ENCODE results near the gene MEN1. TPM values are rescaled to one million over a fixed set of nuclear protein-coding genes. Genes with fewer than 3 reads are reported as not detected.

MEN1 gene
- total and polyA plus RNA-seq, 9 of the 15 experiments (the other 6 are each of a cell fraction or from before 2014, with no cell fraction given), result 3.4 to 57.2 (median 19.3) TPM

DNA sequence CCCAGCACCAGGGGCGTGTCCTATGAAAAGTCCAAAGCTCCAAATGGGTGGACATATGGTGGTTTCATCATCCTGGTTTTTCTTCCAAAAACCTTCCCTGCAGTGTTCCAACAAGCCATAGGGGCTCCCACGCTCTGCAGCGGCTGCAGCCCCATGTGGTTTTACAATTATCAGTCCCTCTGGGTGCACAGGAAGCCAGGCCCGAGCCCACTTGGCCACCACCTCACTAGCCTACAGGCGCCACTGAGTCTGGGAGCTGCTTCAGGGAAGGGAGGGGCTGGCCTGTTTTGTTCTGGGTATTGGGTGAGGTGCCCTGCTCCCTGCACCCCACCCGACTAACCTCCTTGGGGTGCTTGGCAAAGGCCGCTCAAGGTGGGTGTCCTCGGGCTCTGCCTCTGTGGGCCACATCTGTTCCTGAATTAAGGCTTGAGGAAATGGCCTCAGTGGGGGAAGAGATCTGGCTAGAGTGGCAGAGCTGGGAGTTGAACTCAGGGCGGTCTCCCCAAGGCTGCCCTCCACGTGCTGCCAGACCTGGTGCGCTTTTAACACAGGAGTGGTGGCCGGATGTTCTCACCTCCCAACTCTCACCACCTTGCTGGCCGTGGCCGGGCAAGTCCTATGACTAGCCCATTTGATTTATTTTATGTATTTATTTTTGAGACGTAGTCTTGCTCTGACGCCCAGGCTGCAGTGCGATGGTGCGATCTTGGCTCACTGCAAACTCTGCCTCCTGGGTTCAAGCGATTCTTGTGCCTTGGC lies 39.4 kb upstream of the MEN1 start (continued):
- TF ChIP-seq, protein P1, sequence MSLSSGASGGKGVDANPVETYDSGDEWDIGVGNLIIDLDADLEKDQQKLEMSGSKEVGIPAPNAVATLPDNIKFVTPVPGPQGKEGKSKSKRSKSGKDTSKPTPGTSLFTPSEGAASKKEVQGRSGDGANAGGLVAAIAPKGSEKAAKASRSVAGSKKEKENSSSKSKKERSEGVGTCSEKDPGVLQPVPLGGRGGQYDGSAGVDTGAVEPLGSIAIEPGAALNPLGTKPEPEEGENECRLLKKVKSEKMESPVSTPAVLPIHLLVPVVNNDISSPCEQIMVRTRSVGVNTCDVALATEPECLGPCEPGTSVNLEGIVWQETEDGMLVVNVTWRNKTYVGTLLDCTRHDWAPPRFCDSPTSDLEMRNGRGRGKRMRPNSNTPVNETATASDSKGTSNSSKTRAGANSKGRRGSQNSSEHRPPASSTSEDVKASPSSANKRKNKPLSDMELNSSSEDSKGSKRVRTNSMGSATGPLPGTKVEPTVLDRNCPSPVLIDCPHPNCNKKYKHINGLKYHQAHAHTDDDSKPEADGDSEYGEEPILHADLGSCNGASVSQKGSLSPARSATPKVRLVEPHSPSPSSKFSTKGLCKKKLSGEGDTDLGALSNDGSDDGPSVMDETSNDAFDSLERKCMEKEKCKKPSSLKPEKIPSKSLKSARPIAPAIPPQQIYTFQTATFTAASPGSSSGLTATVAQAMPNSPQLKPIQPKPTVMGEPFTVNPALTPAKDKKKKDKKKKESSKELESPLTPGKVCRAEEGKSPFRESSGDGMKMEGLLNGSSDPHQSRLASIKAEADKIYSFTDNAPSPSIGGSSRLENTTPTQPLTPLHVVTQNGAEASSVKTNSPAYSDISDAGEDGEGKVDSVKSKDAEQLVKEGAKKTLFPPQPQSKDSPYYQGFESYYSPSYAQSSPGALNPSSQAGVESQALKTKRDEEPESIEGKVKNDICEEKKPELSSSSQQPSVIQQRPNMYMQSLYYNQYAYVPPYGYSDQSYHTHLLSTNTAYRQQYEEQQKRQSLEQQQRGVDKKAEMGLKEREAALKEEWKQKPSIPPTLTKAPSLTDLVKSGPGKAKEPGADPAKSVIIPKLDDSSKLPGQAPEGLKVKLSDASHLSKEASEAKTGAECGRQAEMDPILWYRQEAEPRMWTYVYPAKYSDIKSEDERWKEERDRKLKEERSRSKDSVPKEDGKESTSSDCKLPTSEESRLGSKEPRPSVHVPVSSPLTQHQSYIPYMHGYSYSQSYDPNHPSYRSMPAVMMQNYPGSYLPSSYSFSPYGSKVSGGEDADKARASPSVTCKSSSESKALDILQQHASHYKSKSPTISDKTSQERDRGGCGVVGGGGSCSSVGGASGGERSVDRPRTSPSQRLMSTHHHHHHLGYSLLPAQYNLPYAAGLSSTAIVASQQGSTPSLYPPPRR (CRISPR knock-in tag; IDR thresholded peaks at IDR 0.05; ENCODE audit: borderline replicate concordance), result no peak
- no peak for TF ChIP-seq SMARCC2 (IDR thresholded peaks at IDR 0.05; ENCODE audit: low read depth)
- TF ChIP-seq ATF3 (IDR thresholded peaks at IDR 0.05), result peak; percentile 25; the same call in 1 of the 2 replicates
- TF ChIP-seq ATF3 (CRISPR knock-in tag; conservative IDR thresholded peaks at IDR 0.05), result no peak
- TF ChIP-seq ZNF592 (IDR thresholded peaks at IDR 0.05), result no peak
- TF ChIP-seq CTCF (IDR thresholded peaks at IDR 0.05 in 2 of 3, conservative IDR thresholded peaks at IDR 0.05 in 1 of 3; ENCODE audit: insufficient read depth in 2 of 3, low read depth in 1 of 3, low read length in 3 of 3), result peak in 2 of 3 experiments; percentile 41 to 51; a peak in 4 of 6 replicates
- TF ChIP-seq, protein P2, sequence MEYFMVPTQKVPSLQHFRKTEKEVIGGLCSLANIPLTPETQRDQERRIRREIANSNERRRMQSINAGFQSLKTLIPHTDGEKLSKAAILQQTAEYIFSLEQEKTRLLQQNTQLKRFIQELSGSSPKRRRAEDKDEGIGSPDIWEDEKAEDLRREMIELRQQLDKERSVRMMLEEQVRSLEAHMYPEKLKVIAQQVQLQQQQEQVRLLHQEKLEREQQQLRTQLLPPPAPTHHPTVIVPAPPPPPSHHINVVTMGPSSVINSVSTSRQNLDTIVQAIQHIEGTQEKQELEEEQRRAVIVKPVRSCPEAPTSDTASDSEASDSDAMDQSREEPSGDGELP (CRISPR knock-in tag; IDR thresholded peaks at IDR 0.05; ENCODE audit: borderline replicate concordance), result no peak
- TF ChIP-seq CXXC5 (CRISPR knock-in tag; IDR thresholded peaks at IDR 0.05), result no peak
- TF ChIP-seq FOXP1 (CRISPR knock-in tag; IDR thresholded peaks at IDR 0.05), result no peak
- no peak for TF ChIP-seq MITF (IDR thresholded peaks at IDR 0.05)
